Activated T-helper 17 cell treated with anti-CD3 and anti-CD28 coated beads, Interleukin-2, amount 50 U/mL, for 72 hours (primary cell): ENCODE data around the gene SLC15A3. TPM values are rescaled to one million over a fixed set of nuclear protein-coding genes. Genes with fewer than 3 reads are reported as not detected.

Experiments used
- ATAC-seq: fragments of 150-1000 bp; cut with Tn5 transposase; replicated peaks from 2 replicates; pipeline ENCODE4 v1.10.0; 2021; ENCODE audit warnings: mild to moderate bottlenecking, moderate library complexity
- H3K27ac Mint-ChIP-seq: one replicate; pipeline ENCODE4 v1.8.0; 2022; ENCODE audit warnings: mixed read lengths
- H3K27me3 Mint-ChIP-seq: one replicate; pipeline ENCODE4 v1.8.0; 2022; ENCODE audit warnings: mixed read lengths
- H3K36me3 Mint-ChIP-seq: one replicate; pipeline ENCODE4 v1.8.0; 2022; ENCODE audit warnings: low read depth, mild to moderate bottlenecking, mixed read lengths
- H3K4me1 Mint-ChIP-seq: one replicate; pipeline ENCODE4 v1.8.0; 2022; ENCODE audit warnings: mixed read lengths
- H3K4me3 Mint-ChIP-seq: one replicate; pipeline ENCODE4 v1.8.0; 2022; ENCODE audit warnings: mild to moderate bottlenecking, mixed read lengths
- H3K9me3 Mint-ChIP-seq: one replicate; pipeline ENCODE4 v1.8.0; 2022; ENCODE audit warnings: mixed read lengths
- total RNA-seq, 2 donors: library from RNA; stranded (reverse); gene quantifications; one replicate each; pipeline ENCODE4 v1.2.3, GENCODE V29; 2022

SLC15A3 gene
- total RNA-seq, 2 donors from 2014 or later: 1.0 to 1.3 TPM

- no peak for ATAC-seq
- H3K27me3 Mint-ChIP-seq: peaks cover 9% of the 10 kb centered on the region
- no peaks in the 10 kb centered on the region for H3K36me3 Mint-ChIP-seq
- peaks cover 5% of the 10 kb centered on the region for H3K4me1 Mint-ChIP-seq
- H3K27ac Mint-ChIP-seq: no peak overlapping the region
- H3K9me3 Mint-ChIP-seq: no peaks in the 10 kb centered on the region
- no peak overlapping the region for H3K4me3 Mint-ChIP-seq
Observed at GRCh38 chr11:60946601-60947264, 5.2 kb downstream of the SLC15A3 start.

GRCh38 chr11:60945295-60945667 lies 6.7 kb downstream of the SLC15A3 start:
- H3K36me3 Mint-ChIP-seq: no peaks in the 10 kb centered on the region
- H3K9me3 Mint-ChIP-seq: no peaks in the 10 kb centered on the region
- H3K4me1 Mint-ChIP-seq: peaks cover 5% of the 10 kb centered on the region
- H3K4me3 Mint-ChIP-seq: no peak overlapping the region
- H3K27ac Mint-ChIP-seq: no peak overlapping the region
- peaks cover 8% of the 10 kb centered on the region for H3K27me3 Mint-ChIP-seq
- ATAC-seq: no peak

- Mint-ChIP-seq H3K4me3 (no peak overlapping the region), H3K9me3 (no peaks in the 10 kb centered on the region), H3K36me3 (no peaks in the 10 kb centered on the region), H3K4me1 (peaks cover 5% of the 10 kb centered on the region), H3K27me3 (peaks cover 8% of the 10 kb centered on the region), H3K27ac (peak overlapping the region; percentile 58)
- ATAC-seq: no peak
Observed at GRCh38 chr11:60944490-60945294, 7.3 kb downstream of the SLC15A3 start.

GRCh38 chr11:60942970-60943565 lies 8.9 kb downstream of the SLC15A3 start:
- peaks cover 3% of the 10 kb centered on the region for H3K27me3 Mint-ChIP-seq
- H3K4me3 Mint-ChIP-seq: no peak overlapping the region
- no peaks in the 10 kb centered on the region for H3K9me3 Mint-ChIP-seq
- H3K27ac Mint-ChIP-seq: no peak overlapping the region
- no peaks in the 10 kb centered on the region for H3K36me3 Mint-ChIP-seq
- H3K4me1 Mint-ChIP-seq: peaks cover 5% of the 10 kb centered on the region
- ATAC-seq: no peak

- no peaks in the 10 kb centered on the region for H3K36me3 Mint-ChIP-seq
- ATAC-seq: no peak
- no peaks in the 10 kb centered on the region for H3K9me3 Mint-ChIP-seq
- H3K4me3 Mint-ChIP-seq: no peak overlapping the region
- peaks cover 3% of the 10 kb centered on the region for H3K27me3 Mint-ChIP-seq
- no peak overlapping the region for H3K27ac Mint-ChIP-seq
- peaks cover 5% of the 10 kb centered on the region for H3K4me1 Mint-ChIP-seq
Observed at GRCh38 chr11:60942219-60942618, 9.8 kb downstream of the SLC15A3 start.

DNA sequence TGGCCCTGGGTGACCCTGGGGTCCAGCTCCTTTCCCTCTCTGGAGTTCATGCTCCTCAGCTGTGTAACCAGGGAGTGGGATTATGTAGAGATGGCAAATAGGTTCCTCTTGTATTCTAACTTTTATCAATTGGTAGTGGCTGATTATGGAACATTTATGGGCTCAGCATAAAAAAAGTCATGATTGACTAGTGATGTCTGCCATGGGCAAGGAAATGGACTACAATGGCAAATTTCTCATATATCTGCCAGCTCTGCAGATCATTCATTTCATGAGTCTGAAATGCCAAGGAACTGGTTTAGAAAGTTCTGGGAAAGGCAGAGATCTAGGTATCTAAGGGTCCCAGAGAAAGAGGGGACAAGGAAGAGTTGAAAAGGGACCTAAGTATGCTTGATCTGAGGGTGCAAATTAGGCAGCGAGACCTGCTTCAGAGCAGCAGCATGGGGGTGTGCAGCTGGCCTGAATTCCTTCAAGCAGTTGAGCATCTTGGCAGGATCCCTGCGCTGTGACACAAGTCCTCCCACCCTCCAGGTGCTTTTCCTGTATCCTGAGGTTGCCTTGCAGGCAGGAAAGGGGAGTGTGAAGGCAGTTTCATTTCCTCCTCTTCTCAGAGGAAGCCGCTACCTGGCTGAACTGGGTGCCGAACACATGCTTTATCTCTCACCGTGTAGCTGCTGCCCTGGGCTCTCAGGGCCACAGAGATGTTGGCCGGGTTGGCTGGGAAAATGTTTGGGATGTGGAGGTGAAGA lies 10.4 kb downstream of the SLC15A3 start:
- H3K36me3 Mint-ChIP-seq: no peaks in the 10 kb centered on the region
- peaks cover 3% of the 10 kb centered on the region for H3K27me3 Mint-ChIP-seq
- H3K27ac Mint-ChIP-seq: no peak overlapping the region
- H3K4me1 Mint-ChIP-seq: peaks cover 5% of the 10 kb centered on the region
- ATAC-seq: no peak
- no peaks in the 10 kb centered on the region for H3K9me3 Mint-ChIP-seq
- no peak overlapping the region for H3K4me3 Mint-ChIP-seq

GRCh38 chr11:60939855-60940254 lies 12.1 kb downstream of the SLC15A3 start:
- H3K27ac Mint-ChIP-seq: peak overlapping the region; percentile 66
- no peaks in the 10 kb centered on the region for H3K9me3 Mint-ChIP-seq
- H3K27me3 Mint-ChIP-seq: peaks cover 3% of the 10 kb centered on the region
- H3K4me3 Mint-ChIP-seq: no peak overlapping the region
- peak; percentile 47 for ATAC-seq
- H3K36me3 Mint-ChIP-seq: no peaks in the 10 kb centered on the region
- peaks cover 5% of the 10 kb centered on the region for H3K4me1 Mint-ChIP-seq

- Mint-ChIP-seq H3K4me3 (no peak overlapping the region), H3K36me3 (no peaks in the 10 kb centered on the region), H3K9me3 (no peaks in the 10 kb centered on the region), H3K27ac (peak overlapping the region; percentile 66), H3K4me1 (peaks cover 4% of the 10 kb centered on the region), H3K27me3 (peaks cover 3% of the 10 kb centered on the region)
- ATAC-seq: no peak
Observed at GRCh38 chr11:60939301-60939700, 12.7 kb downstream of the SLC15A3 start.

DNA sequence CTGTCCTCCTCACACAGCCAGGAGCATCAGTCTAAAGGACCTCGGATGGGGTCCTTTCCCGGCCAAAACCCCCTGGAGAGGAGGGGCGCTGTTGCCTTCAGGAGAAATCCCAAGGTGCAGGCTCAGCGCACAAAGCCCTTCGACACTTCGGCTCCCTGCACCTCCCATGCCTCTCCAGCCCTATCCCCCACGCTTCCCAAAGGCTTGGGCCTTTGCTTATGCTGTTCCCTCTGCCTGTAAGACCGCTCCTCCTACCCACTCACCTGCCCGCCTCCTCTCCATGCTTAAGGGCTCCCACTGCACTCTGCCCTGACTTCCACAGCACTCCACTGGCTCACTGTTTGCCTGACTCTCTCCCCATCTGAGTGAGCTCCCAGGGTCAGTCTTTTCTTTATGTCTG lies 13.5 kb downstream of the SLC15A3 start:
- no peaks in the 10 kb centered on the region for H3K9me3 Mint-ChIP-seq
- H3K4me1 Mint-ChIP-seq: no peaks in the 10 kb centered on the region
- no peaks in the 10 kb centered on the region for H3K36me3 Mint-ChIP-seq
- H3K27ac Mint-ChIP-seq: no peak overlapping the region
- ATAC-seq: no peak
- peaks cover 3% of the 10 kb centered on the region for H3K27me3 Mint-ChIP-seq
- no peak overlapping the region for H3K4me3 Mint-ChIP-seq

GRCh38 chr11:60937811-60938210 lies 14.2 kb downstream of the SLC15A3 start:
- no peak for ATAC-seq
- no peak overlapping the region for H3K4me3 Mint-ChIP-seq
- H3K36me3 Mint-ChIP-seq: no peaks in the 10 kb centered on the region
- peaks cover 3% of the 10 kb centered on the region for H3K27me3 Mint-ChIP-seq
- no peaks in the 10 kb centered on the region for H3K9me3 Mint-ChIP-seq
- no peaks in the 10 kb centered on the region for H3K4me1 Mint-ChIP-seq
- no peak overlapping the region for H3K27ac Mint-ChIP-seq

DNA sequence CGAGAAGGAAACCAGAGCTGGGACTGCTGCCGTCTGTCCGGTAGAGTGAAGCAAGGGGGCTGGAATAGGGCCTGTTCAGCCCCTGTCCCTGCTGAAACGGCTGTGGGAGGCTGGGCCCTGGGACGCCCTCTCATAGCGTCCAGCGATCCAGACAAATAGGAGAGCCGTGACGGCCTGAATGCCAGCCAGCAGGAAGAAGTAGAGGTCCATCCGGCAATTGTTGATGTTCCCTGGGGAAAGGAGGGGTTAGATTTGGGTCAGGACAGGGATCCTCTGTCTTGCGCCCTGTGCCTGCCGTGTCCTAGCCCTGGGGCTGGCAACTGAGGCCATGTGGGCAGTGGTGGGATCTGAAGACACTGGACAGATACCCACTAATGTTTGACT lies 14.8 kb downstream of the SLC15A3 start:
- ATAC-seq: no peak

DNA sequence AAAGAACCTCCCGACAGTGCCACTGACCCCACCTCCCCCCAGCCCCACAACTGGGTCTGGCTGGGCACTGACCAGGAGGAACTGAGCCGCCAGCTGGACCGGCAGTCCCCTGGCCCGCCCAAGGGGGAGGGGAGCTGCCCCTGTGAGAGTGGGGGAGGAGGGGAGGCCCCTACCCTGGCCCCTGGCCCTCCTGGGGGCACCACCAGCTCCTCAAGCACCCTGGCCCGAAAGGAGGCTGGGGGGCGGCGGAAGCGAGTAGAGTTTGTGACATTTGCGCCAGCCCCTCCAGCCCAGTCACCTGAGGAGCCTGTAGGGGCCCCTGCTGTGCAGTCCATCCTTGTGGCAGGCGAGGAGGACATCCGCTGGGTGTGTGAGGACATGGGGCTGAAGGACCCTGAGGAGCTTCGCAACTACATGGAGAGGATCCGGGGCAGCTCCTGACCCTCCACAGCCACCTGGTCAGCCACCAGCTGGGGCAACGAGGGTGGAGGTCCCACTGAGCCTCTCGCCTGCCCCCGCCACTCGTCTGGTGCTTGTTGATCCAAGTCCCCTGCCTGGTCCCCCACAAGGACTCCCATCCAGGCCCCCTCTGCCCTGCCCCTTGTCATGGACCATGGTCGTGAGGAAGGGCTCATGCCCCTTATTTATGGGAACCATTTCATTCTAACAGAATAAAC lies 15.4 kb downstream of the SLC15A3 start:
- no peak overlapping the region for H3K27ac Mint-ChIP-seq
- no peaks in the 10 kb centered on the region for H3K4me1 Mint-ChIP-seq
- H3K36me3 Mint-ChIP-seq: no peaks in the 10 kb centered on the region
- peaks cover 3% of the 10 kb centered on the region for H3K27me3 Mint-ChIP-seq
- H3K4me3 Mint-ChIP-seq: no peak overlapping the region
- ATAC-seq: no peak
- H3K9me3 Mint-ChIP-seq: no peaks in the 10 kb centered on the region

More for the DNA sequence above, 14.8 kb downstream of the SLC15A3 start:
- Mint-ChIP-seq H3K36me3 (no peaks in the 10 kb centered on the region), H3K4me3 (no peak overlapping the region), H3K4me1 (no peaks in the 10 kb centered on the region), H3K9me3 (no peaks in the 10 kb centered on the region), H3K27ac (no peak overlapping the region), H3K27me3 (peaks cover 3% of the 10 kb centered on the region)

DNA sequence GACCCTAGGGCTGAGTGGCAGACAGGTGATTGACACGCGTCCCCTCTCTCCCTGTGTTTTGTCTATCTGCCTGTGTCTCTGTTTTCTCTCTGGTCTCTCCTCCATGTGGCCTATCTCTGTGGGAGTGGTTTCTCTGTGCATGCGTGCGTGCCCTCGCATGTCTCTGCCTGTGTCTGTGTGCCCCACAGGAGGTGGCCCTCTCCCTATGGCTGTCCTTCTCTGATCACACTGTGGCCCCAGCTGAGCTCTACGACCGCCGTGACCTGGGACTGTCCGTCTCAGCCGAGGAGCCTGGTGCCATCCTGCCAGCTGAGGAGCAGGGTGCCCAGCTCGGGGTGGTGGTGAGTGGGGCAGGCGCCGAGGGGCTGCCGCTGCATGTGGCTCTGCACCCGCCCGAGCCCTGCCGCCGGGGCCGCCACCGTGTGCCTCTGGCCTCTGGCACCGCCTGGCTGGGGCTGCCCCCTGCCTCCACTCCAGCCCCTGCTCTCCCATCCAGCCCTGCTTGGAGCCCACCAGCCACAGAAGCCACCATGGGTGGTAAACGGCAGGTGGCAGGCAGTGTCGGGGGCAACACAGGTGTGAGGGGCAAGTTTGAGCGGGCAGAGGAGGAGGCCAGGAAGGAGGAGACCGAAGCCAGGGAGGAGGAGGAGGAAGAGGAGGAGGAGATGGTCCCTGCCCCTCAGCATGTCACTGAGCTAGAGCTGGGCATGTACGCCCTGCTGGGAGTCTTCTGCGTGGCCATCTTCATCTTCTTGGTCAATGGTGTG lies 16.1 kb downstream of the SLC15A3 start:
- no peak for ATAC-seq
- Mint-ChIP-seq H3K4me3 (no peak overlapping the region), H3K27me3 (peaks cover 3% of the 10 kb centered on the region), H3K27ac (no peak overlapping the region), H3K36me3 (no peaks in the 10 kb centered on the region), H3K4me1 (no peaks in the 10 kb centered on the region), H3K9me3 (no peaks in the 10 kb centered on the region)
